Activated B cell treated with CpG ODN at 0.5 μM for 24 hours (primary cell): Measurements from ENCODE around the gene ARHGAP6. TPM values are rescaled to one million over a fixed set of nuclear protein-coding genes. Genes with fewer than 3 reads are reported as not detected.

Experiments used
- ATAC-seq: fragments of 200-7000 bp; cut with Tn5 transposase; one replicate; pipeline ENCODE4 v1.10.0; 2021; ENCODE audit warnings: low read depth, mild to moderate bottlenecking, moderate library complexity
- CTCF ChIA-PET: fragments of 350-600 bp; sonication (Branson Sonifier 250); formaldehyde crosslinking; loops from one replicate; lab custom pipeline; 2021; ENCODE audit warnings: antibody characterized with exemption; lab: Charles Lee
- POLR2A ChIA-PET: fragments of 350-600 bp; sonication (Branson Sonifier 250); formaldehyde crosslinking; loops from one replicate; lab custom pipeline; 2021; ENCODE audit warnings: antibody characterized with exemption; lab: Charles Lee
- DNase-seq: peaks from one replicate; pipeline ENCODE4 v3.0.0; 2022
- H3K27ac Mint-ChIP-seq: one replicate; pipeline ENCODE4 v1.8.0; 2020; ENCODE audit warnings: mixed read lengths
- H3K27me3 Mint-ChIP-seq: one replicate; pipeline ENCODE4 v1.8.0; 2021; ENCODE audit warnings: mixed read lengths
- H3K36me3 Mint-ChIP-seq: one replicate; pipeline ENCODE4 v1.8.0; 2021; ENCODE audit warnings: low read depth, mixed read lengths
- H3K4me1 Mint-ChIP-seq: one replicate; pipeline ENCODE4 v1.8.0; 2021; ENCODE audit warnings: mixed read lengths
- H3K4me3 Mint-ChIP-seq: one replicate; pipeline ENCODE4 v1.8.0; 2020; ENCODE audit warnings: mild to moderate bottlenecking, mixed read lengths
- H3K9me3 Mint-ChIP-seq: one replicate; pipeline ENCODE4 v1.8.0; 2020; ENCODE audit warnings: mixed read lengths
- intact Hi-C: fragments of 100-400 bp; cut with micrococcal nuclease; formaldehyde crosslinking; loops from one replicate; pipeline ENCODE4 v1.15.1; 2024
- total RNA-seq: library from RNA; stranded (reverse); gene quantifications from 2 replicates; pipeline ENCODE4 v1.2.3, GENCODE V29; 2022
- TF ChIP-seq, protein P1 (sequence below): fragments of 200-600 bp; IDR thresholded peaks from one replicate; pipeline ENCODE4 v1.8.0; 2022; ENCODE audit warnings: antibody characterized with exemption, mild to moderate bottlenecking

ARHGAP6 gene
- total RNA-seq, 1 donor from 2014 or later, result 0.42 TPM

- ATAC-seq, result no peak
- Mint-ChIP-seq H3K27ac (no peak overlapping the region), H3K27me3 (no peaks in the 10 kb centered on the region), H3K36me3 (no peaks in the 10 kb centered on the region), H3K9me3 (no peaks in the 10 kb centered on the region), H3K4me1 (no peaks in the 10 kb centered on the region), H3K4me3 (no peak overlapping the region)
- TF ChIP-seq, protein P1, sequence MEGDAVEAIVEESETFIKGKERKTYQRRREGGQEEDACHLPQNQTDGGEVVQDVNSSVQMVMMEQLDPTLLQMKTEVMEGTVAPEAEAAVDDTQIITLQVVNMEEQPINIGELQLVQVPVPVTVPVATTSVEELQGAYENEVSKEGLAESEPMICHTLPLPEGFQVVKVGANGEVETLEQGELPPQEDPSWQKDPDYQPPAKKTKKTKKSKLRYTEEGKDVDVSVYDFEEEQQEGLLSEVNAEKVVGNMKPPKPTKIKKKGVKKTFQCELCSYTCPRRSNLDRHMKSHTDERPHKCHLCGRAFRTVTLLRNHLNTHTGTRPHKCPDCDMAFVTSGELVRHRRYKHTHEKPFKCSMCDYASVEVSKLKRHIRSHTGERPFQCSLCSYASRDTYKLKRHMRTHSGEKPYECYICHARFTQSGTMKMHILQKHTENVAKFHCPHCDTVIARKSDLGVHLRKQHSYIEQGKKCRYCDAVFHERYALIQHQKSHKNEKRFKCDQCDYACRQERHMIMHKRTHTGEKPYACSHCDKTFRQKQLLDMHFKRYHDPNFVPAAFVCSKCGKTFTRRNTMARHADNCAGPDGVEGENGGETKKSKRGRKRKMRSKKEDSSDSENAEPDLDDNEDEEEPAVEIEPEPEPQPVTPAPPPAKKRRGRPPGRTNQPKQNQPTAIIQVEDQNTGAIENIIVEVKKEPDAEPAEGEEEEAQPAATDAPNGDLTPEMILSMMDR, result no peak
- ChIA-PET POLR2A (no interaction called here), CTCF (no interaction called here)
- DNase-seq, result no peak
- intact Hi-C loops, result no loop called here
Observed at GRCh38 chrX:11266573-11267003, 399.1 kb downstream of the ARHGAP6 start.

- no peak for DNase-seq
- Mint-ChIP-seq H3K9me3 (no peaks in the 10 kb centered on the region), H3K27ac (no peak overlapping the region), H3K27me3 (no peaks in the 10 kb centered on the region), H3K4me1 (no peaks in the 10 kb centered on the region), H3K36me3 (no peaks in the 10 kb centered on the region), H3K4me3 (no peak overlapping the region)
- ChIA-PET POLR2A (no interaction called here), CTCF (no interaction called here)
- no peak for ATAC-seq
- intact Hi-C loops, result no loop called here
- TF ChIP-seq, protein P1, result no peak
Observed at GRCh38 chrX:11265352-11265751, 400.4 kb downstream of the ARHGAP6 start.

GRCh38 chrX:11264925-11265324, 400.8 kb downstream of the ARHGAP6 start:
- TF ChIP-seq, protein P1, result no peak
- intact Hi-C loops, result no loop called here
- Mint-ChIP-seq H3K4me3 (no peak overlapping the region), H3K36me3 (no peaks in the 10 kb centered on the region), H3K9me3 (no peaks in the 10 kb centered on the region), H3K4me1 (no peaks in the 10 kb centered on the region), H3K27ac (no peak overlapping the region), H3K27me3 (no peaks in the 10 kb centered on the region)
- ATAC-seq (no peak), DNase-seq (no peak)
- ChIA-PET POLR2A (no interaction called here), CTCF (no interaction called here)

DNA sequence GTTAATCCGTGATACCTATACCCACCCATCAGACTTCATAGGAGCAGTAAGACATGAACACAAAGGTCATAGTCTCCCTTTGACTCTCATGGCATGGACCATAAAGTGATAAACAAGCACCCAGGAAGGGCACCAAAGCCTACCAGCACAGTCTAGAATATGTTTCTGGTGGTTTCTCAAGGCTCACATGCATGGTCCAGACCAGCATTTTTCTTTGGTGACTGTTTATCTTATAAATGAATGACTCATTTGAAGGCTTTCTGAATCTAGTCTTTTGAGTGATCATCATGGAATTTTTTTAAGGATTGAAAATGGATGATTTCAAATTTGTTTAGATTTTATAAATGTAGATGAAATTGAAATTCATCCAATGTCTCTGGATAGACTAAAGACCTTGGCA, 404.5 kb downstream of the ARHGAP6 start:
- ATAC-seq, result no peak
- TF ChIP-seq, protein P1, result no peak
- ChIA-PET CTCF (no interaction called here), POLR2A (no interaction called here)
- Mint-ChIP-seq H3K4me1 (no peaks in the 10 kb centered on the region), H3K36me3 (no peaks in the 10 kb centered on the region), H3K27ac (no peak overlapping the region), H3K27me3 (peaks cover 3% of the 10 kb centered on the region), H3K4me3 (no peak overlapping the region), H3K9me3 (no peaks in the 10 kb centered on the region)
- intact Hi-C loops, result no loop called here
- DNase-seq, result no peak

- H3K36me3 Mint-ChIP-seq, result no peaks in the 10 kb centered on the region
- TF ChIP-seq, protein P1, result no peak
- peaks cover 3% of the 10 kb centered on the region for H3K27me3 Mint-ChIP-seq
- H3K27ac Mint-ChIP-seq, result no peak overlapping the region
- CTCF ChIA-PET, result no interaction called here
- intact Hi-C loops, result no loop called here
- no peaks in the 10 kb centered on the region for H3K9me3 Mint-ChIP-seq
- POLR2A ChIA-PET, result no interaction called here
- H3K4me1 Mint-ChIP-seq, result no peaks in the 10 kb centered on the region
- no peak overlapping the region for H3K4me3 Mint-ChIP-seq
- DNase-seq, result no peak
- no peak for ATAC-seq
Observed at GRCh38 chrX:11259437-11259836, 406.3 kb downstream of the ARHGAP6 start.
